Measurements from ENCODE around the gene LNP1.

Gene LNP1

GRCh38 chr3:100416863-100417262 lies 15.5 kb downstream of the LNP1 start:
- H3K36me3 ChIP-seq (ENCODE audit: insufficient read depth), result no peaks in the 10 kb centered on the region
- H3K4me1 ChIP-seq (ENCODE audit: low read depth, poor library complexity, severe bottlenecking), result no peaks in the 10 kb centered on the region
- no peak overlapping the region for H3K27ac ChIP-seq
- H3K4me2 ChIP-seq, result no peak overlapping the region
- H3K4me3 ChIP-seq (IDR thresholded peaks at IDR 0.05; ENCODE audit: insufficient read depth, low read depth, low read length), result no peak overlapping the region
- H3K79me2 ChIP-seq (ENCODE audit: insufficient read depth, low read depth), result no peaks in the 10 kb centered on the region
- no peaks in the 10 kb centered on the region for H3K27me3 ChIP-seq (ENCODE audit: insufficient read depth, low read depth)
- H4K20me1 ChIP-seq (ENCODE audit: insufficient read depth), result no peaks in the 10 kb centered on the region
- no peak overlapping the region for H2AFZ ChIP-seq (ENCODE audit: low read depth)
- H3K9ac ChIP-seq, result no peak overlapping the region
- TF ChIP-seq CTCF (conservative IDR thresholded peaks at IDR 0.05; ENCODE audit: low read depth, low read length), result no peak

- TF ChIP-seq CTCF (conservative IDR thresholded peaks at IDR 0.05; ENCODE audit: low read depth, low read length), result no peak
- H3K9ac ChIP-seq, result no peak overlapping the region
- no peaks in the 10 kb centered on the region for H3K36me3 ChIP-seq (ENCODE audit: insufficient read depth)
- no peak overlapping the region for H3K27ac ChIP-seq
- no peaks in the 10 kb centered on the region for H3K4me1 ChIP-seq (ENCODE audit: low read depth, poor library complexity, severe bottlenecking)
- H2AFZ ChIP-seq (ENCODE audit: low read depth), result no peak overlapping the region
- H4K20me1 ChIP-seq (ENCODE audit: insufficient read depth), result no peaks in the 10 kb centered on the region
- no peaks in the 10 kb centered on the region for H3K27me3 ChIP-seq (ENCODE audit: insufficient read depth, low read depth)
- H3K4me2 ChIP-seq, result no peak overlapping the region
- H3K79me2 ChIP-seq (ENCODE audit: insufficient read depth, low read depth), result no peaks in the 10 kb centered on the region
- H3K4me3 ChIP-seq (IDR thresholded peaks at IDR 0.05; ENCODE audit: insufficient read depth, low read depth, low read length), result no peak overlapping the region
Observed at GRCh38 chr3:100419406-100419805, 18.1 kb downstream of the LNP1 start.

- Histone ChIP-seq H3K4me3 (IDR thresholded peaks at IDR 0.05; ENCODE audit: insufficient read depth, low read depth, low read length) (no peak overlapping the region), H3K27me3 (ENCODE audit: insufficient read depth, low read depth) (no peaks in the 10 kb centered on the region), H3K79me2 (ENCODE audit: insufficient read depth, low read depth) (no peaks in the 10 kb centered on the region), H3K4me1 (ENCODE audit: low read depth, poor library complexity, severe bottlenecking) (no peaks in the 10 kb centered on the region), H2AFZ (ENCODE audit: low read depth) (no peak overlapping the region), H4K20me1 (ENCODE audit: insufficient read depth) (no peaks in the 10 kb centered on the region), H3K9ac (no peak overlapping the region), H3K27ac (no peak overlapping the region), H3K4me2 (no peak overlapping the region), H3K36me3 (ENCODE audit: insufficient read depth) (no peaks in the 10 kb centered on the region)
- no peak for TF ChIP-seq CTCF (conservative IDR thresholded peaks at IDR 0.05; ENCODE audit: low read depth, low read length)
Observed at GRCh38 chr3:100420885-100421284, 19.5 kb downstream of the LNP1 start.

- no peak for TF ChIP-seq CTCF (conservative IDR thresholded peaks at IDR 0.05; ENCODE audit: low read depth, low read length)
- Histone ChIP-seq H3K4me1 (ENCODE audit: low read depth, poor library complexity, severe bottlenecking) (no peaks in the 10 kb centered on the region), H3K27ac (no peak overlapping the region), H3K27me3 (ENCODE audit: insufficient read depth, low read depth) (no peaks in the 10 kb centered on the region), H3K4me2 (no peak overlapping the region), H3K9ac (no peak overlapping the region), H3K36me3 (ENCODE audit: insufficient read depth) (no peaks in the 10 kb centered on the region), H3K4me3 (IDR thresholded peaks at IDR 0.05; ENCODE audit: insufficient read depth, low read depth, low read length) (no peak overlapping the region), H4K20me1 (ENCODE audit: insufficient read depth) (no peaks in the 10 kb centered on the region), H3K79me2 (ENCODE audit: insufficient read depth, low read depth) (no peaks in the 10 kb centered on the region), H2AFZ (ENCODE audit: low read depth) (no peak overlapping the region)
Observed at GRCh38 chr3:100423611-100424010, 22.3 kb downstream of the LNP1 start.

- H4K20me1 ChIP-seq (ENCODE audit: insufficient read depth), result no peaks in the 10 kb centered on the region
- H3K4me3 ChIP-seq (IDR thresholded peaks at IDR 0.05; ENCODE audit: insufficient read depth, low read depth, low read length), result no peak overlapping the region
- no peaks in the 10 kb centered on the region for H3K27me3 ChIP-seq (ENCODE audit: insufficient read depth, low read depth)
- H3K4me2 ChIP-seq, result no peak overlapping the region
- no peak overlapping the region for H2AFZ ChIP-seq (ENCODE audit: low read depth)
- no peaks in the 10 kb centered on the region for H3K36me3 ChIP-seq (ENCODE audit: insufficient read depth)
- H3K4me1 ChIP-seq (ENCODE audit: low read depth, poor library complexity, severe bottlenecking), result no peaks in the 10 kb centered on the region
- no peak overlapping the region for H3K9ac ChIP-seq
- TF ChIP-seq CTCF (conservative IDR thresholded peaks at IDR 0.05; ENCODE audit: low read depth, low read length), result no peak
- H3K27ac ChIP-seq, result no peak overlapping the region
- H3K79me2 ChIP-seq (ENCODE audit: insufficient read depth, low read depth), result no peaks in the 10 kb centered on the region
Observed at GRCh38 chr3:100424261-100424660, 22.9 kb downstream of the LNP1 start.
